Natural killer cell (primary cell): Measurements from ENCODE around the gene TATDN2. TPM values are rescaled to one million over a fixed set of nuclear protein-coding genes. Genes with fewer than 3 reads are reported as not detected.

Experiments used
- ATAC-seq, 3 donors: fragments of 150-1000 bp in 2 of 3; fragments of 200-7000 bp in 1 of 3; cut with Tn5 transposase; 1 replicate in 1 of 3; 2 replicates in 2 of 3; pipeline ENCODE4 v1.10.0; 2021; ENCODE audit warnings: mild to moderate bottlenecking in 2 of 3, moderate library complexity in 2 of 3
- DNase-seq, 2 donors: peaks; one replicate each; pipeline versions ENCODE4 v3.0.0 to v3.0.0-alpha.2; 2013 to 2021; ENCODE audit warnings: mixed read lengths in 1 of 2
- H3K27ac ChIP-seq: one replicate; pipeline ENCODE4 v1.5.1; 2013; ENCODE audit warnings: mild to moderate bottlenecking, low read length
- H3K27me3 ChIP-seq: one replicate; pipeline ENCODE4 v1.6.1; 2013; ENCODE audit warnings: low read length; ENCODE audit not compliant: control insufficient read depth, insufficient read depth
- H3K36me3 ChIP-seq: one replicate; pipeline ENCODE4 v1.6.1; 2013; ENCODE audit warnings: low read length; ENCODE audit not compliant: control insufficient read depth, insufficient read depth
- H3K4me1 ChIP-seq: one replicate; pipeline ENCODE4 v1.6.1; 2013; ENCODE audit warnings: low read length; ENCODE audit not compliant: control insufficient read depth, insufficient read depth
- H3K4me3 ChIP-seq: one replicate; pipeline ENCODE4 v1.5.1; 2013; ENCODE audit warnings: low read length
- H3K9me3 ChIP-seq: one replicate; pipeline ENCODE4 v1.6.1; 2013; ENCODE audit warnings: low read length; ENCODE audit not compliant: control insufficient read depth, insufficient read depth
- H3K27ac Mint-ChIP-seq, 2 donors: one replicate each; pipeline ENCODE4 v1.8.0; 2022; ENCODE audit warnings: mild to moderate bottlenecking in 2 of 2, mixed read lengths in 2 of 2, moderate library complexity in 1 of 2
- H3K27me3 Mint-ChIP-seq, 2 donors: one replicate each; pipeline ENCODE4 v1.8.0; 2022; ENCODE audit warnings: low read depth in 2 of 2, mixed read lengths in 2 of 2
- H3K36me3 Mint-ChIP-seq: one replicate; pipeline ENCODE4 v1.8.0; 2022; ENCODE audit warnings: mixed read lengths
- H3K4me1 Mint-ChIP-seq, 2 donors: one replicate each; pipeline ENCODE4 v1.8.0; 2022; ENCODE audit warnings: mixed read lengths in 2 of 2
- H3K4me3 Mint-ChIP-seq: one replicate; pipeline ENCODE4 v1.8.0; 2022; ENCODE audit warnings: mild to moderate bottlenecking, moderate library complexity, mixed read lengths
- H3K9me3 Mint-ChIP-seq, 2 donors: one replicate each; pipeline ENCODE4 v1.8.0; 2022; ENCODE audit warnings: mixed read lengths in 2 of 2
- CTCF ChIP-seq: fragments of 200-600 bp; IDR thresholded peaks from one replicate; pipeline ENCODE4 v1.8.0; 2022; ENCODE audit warnings: antibody characterized with exemption
- WGBS: methylation state at CpG from one replicate; pipeline ENCODE4 v1.1.7; 2013; ENCODE audit warnings: missing lambda C conversion rate; ENCODE audit not compliant: insufficient coverage; 5-methylcytosine and 5-hydroxymethylcytosine counted together
- intact Hi-C: fragments of 100-400 bp; cut with micrococcal nuclease; formaldehyde crosslinking; loops from one replicate; pipeline ENCODE4 v1.14.2; 2022
- total RNA-seq, 4 donors: library from RNA; stranded (reverse); fragments of 120-200 nt in 1 of 4; gene quantifications; one replicate each; pipeline versions ENCODE4 v1.2.3 to v1.2.4, GENCODE V29; 2013 to 2022

TATDN2 gene
- total RNA-seq, 3 donors from 2014 or later (not counting 1 experiment from before 2014, with no cell fraction given): 75.6 to 99.4 (median 88.4) TPM

- Mint-ChIP-seq H3K36me3 (no peaks in the 10 kb centered on the region), H3K4me1 (peaks cover 41 to 45% of the 10 kb centered on the region in 2 donors), H3K27me3 (no peaks in the 10 kb centered on the region), H3K9me3 (no peaks in the 10 kb centered on the region), H3K4me3 (peak overlapping the region; percentile 74), H3K27ac (peak overlapping the region; percentile 90 to 95)
- WGBS: 76% methylated on average over 13 of the region's 15 CpGs
- Histone ChIP-seq H3K27ac (peak overlapping the region; percentile 63), H3K9me3 (no peaks in the 10 kb centered on the region), H3K36me3 (peaks cover 46% of the 10 kb centered on the region), H3K27me3 (no peaks in the 10 kb centered on the region), H3K4me1 (peaks cover 49% of the 10 kb centered on the region), H3K4me3 (no peak overlapping the region)
- intact Hi-C loops: no loop called here
- ATAC-seq: peak; percentile 59 to 80 (median 77)
- TF ChIP-seq CTCF: no peak
- DNase-seq: peak; percentile 19 to 52
Measured at GRCh38 chr3:10238345-10239183, 9.7 kb upstream of the TATDN2 start.

DNA sequence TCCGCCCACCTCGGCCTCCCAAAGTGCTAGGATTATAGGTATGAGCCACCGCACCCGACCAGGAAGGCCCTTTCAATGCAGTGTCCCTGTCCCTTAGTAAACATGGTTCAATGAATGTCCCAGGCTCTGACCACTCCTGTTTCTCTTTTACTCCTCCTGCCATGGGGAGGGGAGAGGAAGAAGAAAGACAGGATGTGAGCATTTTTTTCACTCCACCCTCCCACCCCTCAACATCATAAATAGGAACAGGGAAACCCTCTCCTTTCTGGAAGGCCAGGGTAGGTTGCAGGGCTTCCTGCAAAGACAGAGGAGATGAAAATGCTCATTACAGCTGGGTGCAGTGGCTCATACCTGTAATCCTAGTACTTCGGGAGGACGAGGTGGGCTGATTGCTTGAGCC is 7.5 kb upstream of the TATDN2 start:
- H3K9me3 Mint-ChIP-seq: peaks cover 2 to 6% of the 10 kb centered on the region in 2 donors
- no peaks in the 10 kb centered on the region for H3K27me3 Mint-ChIP-seq
- TF ChIP-seq CTCF: no peak
- ATAC-seq (no peak), DNase-seq (no peak)
- Histone ChIP-seq H3K27ac (peak overlapping the region; percentile 1), H3K36me3 (peaks cover 24% of the 10 kb centered on the region), H3K4me1 (peaks cover 49% of the 10 kb centered on the region), H3K4me3 (no peak overlapping the region), H3K9me3 (peaks cover 5% of the 10 kb centered on the region), H3K27me3 (no peaks in the 10 kb centered on the region)
- intact Hi-C loops: loop anchor here (5.0 to 10.0 kb wide), 2 partner anchors 48 to 256 kb away; partner anchors contain the start of gene EMC3
- peak overlapping the region; percentile 95 to 96 for H3K27ac Mint-ChIP-seq
- H3K36me3 Mint-ChIP-seq: peaks cover 18% of the 10 kb centered on the region
- 94% methylated on average over 6 of the region's 6 CpGs for WGBS
- no peak overlapping the region for H3K4me3 Mint-ChIP-seq
- H3K4me1 Mint-ChIP-seq: peaks cover 46 to 55% of the 10 kb centered on the region in 2 donors

DNA sequence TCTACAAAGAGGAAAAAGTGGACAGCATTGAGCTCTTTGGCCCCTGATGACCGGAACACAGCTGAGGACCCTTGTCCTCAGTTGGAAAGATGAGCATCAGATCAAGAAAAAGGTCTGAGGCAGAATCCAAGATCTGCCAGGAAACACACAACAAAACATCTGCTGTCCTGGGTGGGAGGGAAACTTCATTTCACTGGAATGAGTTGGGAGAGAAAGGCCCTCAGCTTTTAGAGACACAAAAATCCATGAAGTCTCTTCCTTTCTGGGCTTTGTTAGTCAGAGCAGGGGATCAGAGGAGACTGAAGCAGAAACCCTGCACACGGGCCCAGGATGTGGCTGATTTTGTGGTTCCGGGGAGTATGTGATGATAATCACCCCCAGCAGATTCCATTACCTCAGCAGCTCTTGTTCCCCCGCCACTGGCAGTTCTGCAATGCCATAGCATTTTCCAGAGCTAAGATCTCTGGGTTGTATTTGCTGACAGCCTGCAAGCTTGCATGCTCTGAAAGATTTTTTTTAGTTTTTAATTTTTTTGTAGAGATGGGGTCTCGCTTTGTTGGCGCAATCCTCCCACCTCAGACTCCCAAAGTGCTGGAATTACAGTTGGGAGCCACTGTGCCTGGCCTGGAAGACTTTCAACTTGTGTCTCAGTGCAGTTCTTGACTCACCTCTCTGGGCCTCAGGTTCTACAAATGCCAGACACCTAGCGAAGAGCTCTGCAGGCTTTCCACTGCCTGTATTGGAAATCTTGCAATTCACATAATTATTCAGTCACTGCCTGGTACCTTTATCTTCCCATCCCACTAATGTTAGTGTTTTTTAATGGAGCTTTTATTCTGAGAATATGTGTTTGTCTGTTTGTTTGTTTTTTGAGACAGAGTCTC is 5.8 kb upstream of the TATDN2 start:
- Mint-ChIP-seq H3K4me3 (peak overlapping the region; percentile 87), H3K27ac (peak overlapping the region; percentile 95 to 96), H3K36me3 (peaks cover 18% of the 10 kb centered on the region), H3K9me3 (peaks cover 5 to 6% of the 10 kb centered on the region in 2 donors), H3K27me3 (no peaks in the 10 kb centered on the region), H3K4me1 (peaks cover 46 to 49% of the 10 kb centered on the region in 2 donors)
- intact Hi-C loops: loop anchor here (5.0 to 10.0 kb wide), 2 partner anchors 50 to 258 kb away; partner anchors contain the start of gene EMC3
- Histone ChIP-seq H3K4me3 (no peak overlapping the region), H3K27me3 (no peaks in the 10 kb centered on the region), H3K4me1 (peaks cover 45% of the 10 kb centered on the region), H3K36me3 (peaks cover 13% of the 10 kb centered on the region), H3K27ac (peak overlapping the region; percentile 77), H3K9me3 (peaks cover 7% of the 10 kb centered on the region)
- WGBS: 52% methylated on average over 6 of the region's 7 CpGs
- ATAC-seq: peak; percentile 89 to 90 (median 90)
- peak; percentile 57 to 89 for DNase-seq
- TF ChIP-seq CTCF: no peak
